Loucy (cell line): Measurements from ENCODE around the gene ZNF22.

Source experiments
- H2AFZ ChIP-seq: fragments of 200-600 bp; sonication (generic); 2 replicates; pipeline ENCODE4 v1.6.0; 2016; ENCODE audit warnings: antibody characterized with exemption, mild to moderate bottlenecking, low read length, moderate library complexity
- H3F3A ChIP-seq: fragments of 200-600 bp; 2 replicates; pipeline ENCODE4 v1.6.0; 2016; ENCODE audit warnings: antibody characterized with exemption, low read depth, mild to moderate bottlenecking
- H3K27me3 ChIP-seq: fragments of 200-600 bp; sonication (generic); 2 replicates; pipeline ENCODE4 v1.6.1; 2014; ENCODE audit warnings: low read length, mild to moderate bottlenecking; ENCODE audit not compliant: insufficient read depth, poor library complexity, severe bottlenecking
- H3K36me3 ChIP-seq: fragments of 200-600 bp; sonication (generic); 2 replicates; pipeline ENCODE4 v1.6.1; 2016; ENCODE audit warnings: low read length; ENCODE audit not compliant: insufficient read depth
- H3K4me1 ChIP-seq: fragments of 200-600 bp; sonication (generic); 2 replicates; pipeline ENCODE4 v1.5.1; 2014; ENCODE audit warnings: low read length, mild to moderate bottlenecking; ENCODE audit not compliant: insufficient read depth, poor library complexity, severe bottlenecking
- H3K4me2 ChIP-seq: fragments of 200-600 bp; sonication (generic); 2 replicates; pipeline ENCODE4 v1.6.0; 2014; ENCODE audit warnings: antibody characterized with exemption, low read length, low read depth, mild to moderate bottlenecking; ENCODE audit not compliant: poor library complexity, severe bottlenecking
- H3K4me3 ChIP-seq: fragments of 200-600 bp; sonication (generic); 2 replicates; pipeline ENCODE4 v1.5.1; 2014; ENCODE audit warnings: low read length, mild to moderate bottlenecking, mixed read lengths; ENCODE audit not compliant: poor library complexity, severe bottlenecking
- H3K79me2 ChIP-seq: fragments of 200-600 bp; sonication (generic); 2 replicates; pipeline ENCODE4 v1.6.1; 2014; ENCODE audit warnings: low read length; ENCODE audit not compliant: insufficient read depth
- H3K9ac ChIP-seq: fragments of 200-600 bp; sonication (generic); 2 replicates; pipeline ENCODE4 v1.6.0; 2014; ENCODE audit warnings: mild to moderate bottlenecking, low read depth, low read length, moderate library complexity; ENCODE audit not compliant: poor library complexity, severe bottlenecking
- H3K9me2 ChIP-seq: fragments of 200-600 bp; sonication (generic); replicated peaks from 2 replicates; pipeline ENCODE4 v1.6.1; 2016; ENCODE audit warnings: low read depth, low read length, mixed read lengths
- H3K9me3 ChIP-seq: fragments of 200-600 bp; sonication (generic); 2 replicates; pipeline ENCODE4 v1.6.1; 2014; ENCODE audit warnings: mild to moderate bottlenecking, antibody characterized with exemption, low read length, low read depth; ENCODE audit not compliant: insufficient read depth
- H4K20me1 ChIP-seq: fragments of 200-600 bp; sonication (generic); 2 replicates; pipeline ENCODE4 v1.6.0; 2014; ENCODE audit warnings: antibody characterized with exemption, low read length, mild to moderate bottlenecking; ENCODE audit not compliant: insufficient read depth, poor library complexity, severe bottlenecking
- EZH2phosphoT487 ChIP-seq: fragments of 200-600 bp; IDR thresholded peaks from 2 replicates; pipeline ENCODE4 v1.6.1; 2018; ENCODE audit warnings: antibody characterized with exemption, mild to moderate bottlenecking, moderate library complexity, borderline replicate concordance
- TF ChIP-seq, protein P1 (sequence below): fragments of 200-600 bp; sonication (generic); conservative IDR thresholded peaks from 2 replicates; pipeline ENCODE4 v1.5.1; 2014; ENCODE audit warnings: mild to moderate bottlenecking, antibody characterized with exemption, low read length

Gene ZNF22

DNA sequence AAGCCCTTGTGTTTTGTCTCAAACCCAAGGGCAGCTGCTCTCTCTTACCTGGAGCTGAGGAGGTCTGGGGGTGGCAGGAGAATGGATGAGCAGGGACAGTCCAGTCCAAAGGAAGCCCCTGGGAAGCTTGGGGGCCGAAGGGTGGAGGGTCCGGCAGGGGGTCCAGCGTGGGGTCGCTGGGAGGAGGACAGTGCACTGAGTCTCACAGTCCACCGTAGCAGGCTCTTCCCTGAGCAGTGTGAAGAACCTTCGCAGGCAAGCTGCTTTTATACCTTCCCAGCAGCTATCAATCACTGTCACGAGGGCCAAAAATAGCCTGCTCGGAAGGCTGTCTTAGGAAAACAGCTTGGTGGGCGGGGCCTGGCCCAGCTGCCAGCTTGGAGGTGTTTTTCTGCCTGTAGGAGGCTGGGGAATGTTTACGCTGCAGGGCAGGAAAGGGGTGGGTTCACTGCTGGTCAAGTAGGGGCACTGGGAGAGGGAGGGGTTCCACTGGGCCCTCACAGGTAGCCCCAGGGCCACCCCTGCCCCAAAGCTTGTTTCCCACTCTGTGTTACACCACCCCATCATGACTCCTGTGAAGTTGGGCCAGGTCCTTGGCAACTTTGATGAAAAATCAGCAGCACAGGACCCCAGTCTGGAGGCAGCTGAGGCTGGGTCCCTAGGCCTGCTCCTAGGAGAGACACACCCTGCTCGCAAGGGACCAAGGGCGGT lies 22.0 kb upstream of the ZNF22 start, which contains the start of gene DEPP1:
DEPP1 (minus strand) TSS at position 240 of the 711 bp plus-strand sequence. CDS start 779 bp downstream, outside the sequence.
- TF ChIP-seq, protein P1, sequence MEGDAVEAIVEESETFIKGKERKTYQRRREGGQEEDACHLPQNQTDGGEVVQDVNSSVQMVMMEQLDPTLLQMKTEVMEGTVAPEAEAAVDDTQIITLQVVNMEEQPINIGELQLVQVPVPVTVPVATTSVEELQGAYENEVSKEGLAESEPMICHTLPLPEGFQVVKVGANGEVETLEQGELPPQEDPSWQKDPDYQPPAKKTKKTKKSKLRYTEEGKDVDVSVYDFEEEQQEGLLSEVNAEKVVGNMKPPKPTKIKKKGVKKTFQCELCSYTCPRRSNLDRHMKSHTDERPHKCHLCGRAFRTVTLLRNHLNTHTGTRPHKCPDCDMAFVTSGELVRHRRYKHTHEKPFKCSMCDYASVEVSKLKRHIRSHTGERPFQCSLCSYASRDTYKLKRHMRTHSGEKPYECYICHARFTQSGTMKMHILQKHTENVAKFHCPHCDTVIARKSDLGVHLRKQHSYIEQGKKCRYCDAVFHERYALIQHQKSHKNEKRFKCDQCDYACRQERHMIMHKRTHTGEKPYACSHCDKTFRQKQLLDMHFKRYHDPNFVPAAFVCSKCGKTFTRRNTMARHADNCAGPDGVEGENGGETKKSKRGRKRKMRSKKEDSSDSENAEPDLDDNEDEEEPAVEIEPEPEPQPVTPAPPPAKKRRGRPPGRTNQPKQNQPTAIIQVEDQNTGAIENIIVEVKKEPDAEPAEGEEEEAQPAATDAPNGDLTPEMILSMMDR = no peak
- TF ChIP-seq EZH2phosphoT487 = no peak
- H3K4me3 ChIP-seq = peak within 1 kb of the TSS; percentile 56
- no peaks in the 10 kb centered on the region for H3F3A ChIP-seq
- peaks cover 50% of the 10 kb centered on the region for H3K4me1 ChIP-seq
- H3K9me3 ChIP-seq = no peaks in the 10 kb centered on the region
- no peaks in the 10 kb centered on the region for H4K20me1 ChIP-seq
- no peaks in the 10 kb centered on the region for H3K79me2 ChIP-seq
- H3K27me3 ChIP-seq = no peaks in the 10 kb centered on the region
- no peak within 1 kb of the TSS for H2AFZ ChIP-seq
- H3K4me2 ChIP-seq = peak within 1 kb of the TSS; percentile 58
- no peaks in the 10 kb centered on the region for H3K9me2 ChIP-seq
- H3K9ac ChIP-seq = peak within 1 kb of the TSS; percentile 54
- H3K36me3 ChIP-seq = no peaks in the 10 kb centered on the region

DNA sequence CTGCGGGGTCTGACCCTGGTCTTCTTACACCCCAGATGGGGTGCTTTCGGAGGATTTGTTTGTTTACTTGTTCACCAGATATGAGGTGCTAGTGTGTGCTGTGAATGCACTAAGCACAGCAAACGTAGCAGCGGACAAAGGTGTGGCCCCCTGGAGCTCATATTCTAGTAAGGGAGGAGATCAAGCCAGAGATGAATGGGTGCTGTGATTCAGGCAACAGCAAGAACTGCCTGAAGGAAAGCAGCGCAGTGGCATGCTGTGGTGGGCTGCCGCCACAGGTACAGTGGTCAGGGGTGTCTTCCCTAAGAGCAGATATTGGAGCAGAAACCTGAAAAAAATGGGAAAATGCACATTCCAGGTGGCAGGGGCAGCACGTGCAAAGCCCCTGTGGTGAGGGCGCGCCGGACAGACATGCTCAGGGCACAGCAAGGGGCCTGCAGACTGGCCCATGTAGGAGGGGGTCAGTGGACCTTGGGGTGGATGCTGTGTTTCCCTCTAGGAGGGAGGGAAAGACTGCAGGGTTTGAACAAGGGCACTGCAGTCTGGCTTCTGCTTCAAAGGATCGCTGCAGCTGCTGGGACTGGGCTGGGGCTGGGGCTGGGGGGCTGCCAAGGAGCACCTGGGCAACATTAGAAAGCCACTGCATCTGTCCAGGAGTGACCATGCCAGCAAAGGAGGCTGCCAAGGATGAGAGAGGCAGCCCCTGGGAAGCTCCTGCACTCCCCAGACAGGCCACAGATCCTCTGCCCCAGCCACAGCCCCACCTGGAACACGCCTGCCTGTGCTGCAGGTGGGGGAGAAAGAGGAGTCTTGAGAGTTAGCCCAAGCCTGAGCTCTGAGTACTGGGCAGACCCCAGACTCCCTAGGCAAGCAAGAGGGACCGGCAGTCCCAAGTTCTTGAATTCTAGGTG lies 21.2 kb upstream of the ZNF22 start:
- Histone ChIP-seq H3K36me3 (no peaks in the 10 kb centered on the region), H2AFZ (no peak overlapping the region), H4K20me1 (no peaks in the 10 kb centered on the region), H3K9ac (no peak overlapping the region), H3K4me1 (peaks cover 42% of the 10 kb centered on the region), H3K27me3 (no peaks in the 10 kb centered on the region), H3K9me3 (no peaks in the 10 kb centered on the region), H3K9me2 (no peaks in the 10 kb centered on the region), H3F3A (no peaks in the 10 kb centered on the region), H3K4me3 (no peak overlapping the region), H3K79me2 (no peaks in the 10 kb centered on the region), H3K4me2 (no peak overlapping the region)
- TF ChIP-seq EZH2phosphoT487 = no peak
- TF ChIP-seq, protein P1 = no peak

DNA sequence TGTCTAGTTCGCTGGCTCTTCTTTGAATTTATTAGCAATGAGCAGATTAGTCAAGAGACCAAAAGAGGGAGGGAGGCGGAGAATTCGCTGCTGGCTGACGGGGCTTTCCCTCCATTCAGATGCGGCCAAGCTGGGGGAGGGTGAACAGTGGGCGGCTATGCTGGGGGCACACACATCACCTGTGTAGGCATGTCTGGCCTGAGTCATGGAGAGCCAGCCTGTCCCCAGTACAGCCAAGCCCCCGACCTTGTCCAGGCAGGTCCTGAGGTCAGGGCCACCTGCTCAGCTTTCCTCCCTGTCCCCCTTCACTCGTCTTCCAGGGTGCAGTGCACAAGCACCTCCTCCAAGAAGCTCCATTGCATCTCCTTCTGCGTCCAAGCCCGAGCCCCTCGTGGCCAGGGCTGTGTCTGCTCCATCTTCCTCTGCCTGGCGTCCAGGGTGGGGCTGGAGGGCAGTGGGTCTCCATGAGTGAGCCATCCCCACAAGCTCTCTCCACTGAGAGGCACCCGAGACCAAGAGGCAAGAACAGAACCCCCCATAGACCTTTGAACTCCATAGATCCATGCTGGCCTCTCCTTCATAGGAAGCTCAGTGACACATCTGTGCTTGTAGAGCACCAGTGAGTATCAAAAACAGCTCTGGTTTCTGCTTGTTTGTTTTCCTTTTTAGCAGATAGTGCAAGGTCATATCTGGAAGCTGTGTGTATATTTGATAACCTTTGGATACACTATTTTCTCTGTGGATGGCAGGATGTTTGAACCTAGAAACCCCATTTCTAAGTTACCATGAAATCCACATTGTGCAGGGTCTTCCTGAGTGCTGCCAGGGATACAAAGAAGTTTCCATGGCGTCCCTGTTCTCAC lies 20.2 kb upstream of the ZNF22 start:
- no peak for TF ChIP-seq EZH2phosphoT487
- TF ChIP-seq, protein P1 = no peak
- Histone ChIP-seq H3K9me2 (no peaks in the 10 kb centered on the region), H3K4me1 (peaks cover 34% of the 10 kb centered on the region), H3K79me2 (no peaks in the 10 kb centered on the region), H4K20me1 (no peaks in the 10 kb centered on the region), H3K9me3 (no peaks in the 10 kb centered on the region), H3K4me2 (peak overlapping the region; percentile 2), H3K36me3 (no peaks in the 10 kb centered on the region), H3K4me3 (no peak overlapping the region), H3K27me3 (no peaks in the 10 kb centered on the region), H2AFZ (peak overlapping the region; percentile 49; the same call in 1 of the 2 replicates), H3F3A (no peaks in the 10 kb centered on the region), H3K9ac (peak overlapping the region; percentile 25)
